Effector CD4-positive, alpha-beta T cell (primary cell): ENCODE measurements around the gene POLA1.
"Not testable (repeated sequence)": the region's sequence is repeated elsewhere in the genome, so short reads cannot be mapped to it uniquely, and the experiment has no call there.

Experiments used
- DNase-seq: peaks from one replicate; pipeline ENCODE4 v3.0.0-alpha.2; 2020

POLA1 gene

DNA sequence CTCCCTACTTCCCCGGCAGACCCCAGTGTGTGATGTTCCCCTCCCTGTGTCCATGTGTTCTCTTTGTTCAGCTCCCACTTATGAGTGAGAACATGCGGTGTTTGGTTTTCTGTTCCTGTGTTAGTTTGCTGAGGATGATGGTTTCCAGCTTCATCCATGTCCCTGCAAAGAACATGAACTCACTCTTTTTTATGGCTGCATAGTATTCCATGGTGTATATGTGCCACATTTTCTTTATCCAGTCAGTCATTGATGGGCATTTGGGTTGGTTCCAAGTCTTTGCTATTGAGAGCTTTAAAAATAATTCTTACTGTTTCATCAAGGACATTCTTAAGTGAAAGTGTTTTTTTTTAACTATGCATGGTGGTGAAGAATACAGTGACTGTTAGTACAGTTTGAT is 126.1 kb downstream of the POLA1 start:
- DNase-seq, result not testable (repeated sequence)

DNA sequence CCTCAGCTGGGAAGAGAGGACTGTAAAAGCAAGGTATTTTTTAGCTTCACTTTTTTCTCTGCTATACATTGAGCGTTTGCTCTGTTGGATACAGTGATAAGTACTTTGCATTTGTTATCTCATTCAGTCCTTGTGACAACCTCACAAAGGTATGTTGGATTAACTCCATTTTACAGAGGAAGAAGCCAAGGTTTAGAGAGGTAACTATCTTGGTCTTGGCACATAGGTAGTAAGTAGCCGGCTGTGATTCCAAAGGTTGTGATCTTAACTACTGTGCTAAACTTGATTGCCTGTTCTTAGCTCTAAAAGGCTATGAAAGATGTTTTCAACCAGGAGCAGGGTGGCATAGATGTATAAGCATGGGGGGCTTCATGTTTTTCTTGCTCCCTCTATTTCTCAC is 134.4 kb downstream of the POLA1 start:
- no peak for DNase-seq

DNA sequence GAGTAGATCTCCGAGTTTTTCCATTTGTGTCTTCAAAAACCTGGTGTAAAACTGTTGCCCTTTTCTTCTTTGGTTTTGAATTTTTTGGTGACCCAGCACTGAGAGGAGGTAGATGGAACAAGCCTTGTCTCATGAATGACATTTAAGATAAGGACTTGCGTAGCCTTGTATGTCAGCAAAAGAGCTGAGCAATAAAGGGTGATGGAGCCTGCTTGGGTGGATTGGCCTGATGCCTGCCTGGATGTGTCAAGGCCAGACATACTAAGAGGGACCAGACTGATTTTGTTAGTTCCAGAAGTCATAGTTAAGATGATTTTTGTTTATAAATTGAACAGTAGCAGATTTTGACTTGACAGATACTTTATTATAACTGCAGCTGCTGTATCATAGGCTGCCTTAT is 134.9 kb downstream of the POLA1 start:
- no peak for DNase-seq

DNA sequence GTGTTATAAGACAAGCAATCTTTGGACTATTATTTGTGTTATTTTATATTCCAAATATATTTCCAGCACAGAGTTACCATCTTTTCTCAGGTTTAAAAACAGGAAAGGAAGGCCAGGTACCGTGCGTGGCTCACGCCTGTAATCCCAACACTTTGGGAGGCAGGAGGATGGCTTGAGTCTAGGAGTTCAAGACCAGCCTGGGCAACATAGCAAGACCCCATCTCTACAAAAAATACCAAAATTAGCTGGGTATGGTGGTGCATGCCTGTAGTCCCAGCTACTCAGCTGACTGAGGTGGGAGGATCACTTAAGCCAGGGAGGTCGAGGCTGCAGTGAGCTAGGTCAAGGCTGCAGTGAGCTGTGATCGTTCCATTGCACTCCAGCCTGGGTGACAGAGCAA is 140.0 kb downstream of the POLA1 start:
- no peak for DNase-seq

DNA sequence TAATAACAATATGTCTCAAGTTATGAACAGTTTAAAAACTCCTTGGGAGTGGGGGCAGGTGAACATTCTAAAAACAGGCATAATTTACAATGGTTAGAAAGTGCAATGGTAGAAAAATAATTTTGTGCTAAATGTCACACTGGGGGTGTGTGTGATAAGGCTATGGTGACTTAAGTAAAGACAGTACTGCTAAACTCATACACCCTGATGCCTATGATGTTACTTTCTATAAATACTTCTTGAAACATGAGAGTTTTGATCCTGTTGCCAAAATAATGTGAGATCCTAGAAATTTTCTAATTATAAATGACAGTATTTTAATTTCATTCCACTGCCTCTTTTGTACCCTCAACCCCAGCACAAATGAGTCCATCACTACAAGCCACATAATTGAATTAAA is 144.2 kb downstream of the POLA1 start:
- no peak for DNase-seq

DNA sequence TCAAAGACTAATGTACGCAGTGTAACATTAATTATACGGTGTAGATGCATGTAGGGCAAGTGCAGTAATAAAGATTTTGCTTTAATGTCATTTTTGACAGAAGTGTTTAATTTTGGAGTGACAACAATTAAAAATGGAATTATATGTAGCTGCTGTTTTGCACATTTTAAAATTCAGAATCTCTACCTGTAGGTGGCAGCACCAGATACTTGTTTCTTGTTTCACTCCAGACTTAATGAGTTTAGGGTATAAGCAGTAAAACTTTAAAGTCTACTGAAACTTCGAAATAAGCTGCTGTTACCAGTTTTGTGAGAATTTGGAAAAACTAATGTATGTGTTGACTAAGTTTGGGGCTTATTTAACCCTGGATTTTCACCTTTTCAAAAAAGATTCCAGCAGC is 144.9 kb downstream of the POLA1 start:
- DNase-seq, result peak; percentile 3

DNA sequence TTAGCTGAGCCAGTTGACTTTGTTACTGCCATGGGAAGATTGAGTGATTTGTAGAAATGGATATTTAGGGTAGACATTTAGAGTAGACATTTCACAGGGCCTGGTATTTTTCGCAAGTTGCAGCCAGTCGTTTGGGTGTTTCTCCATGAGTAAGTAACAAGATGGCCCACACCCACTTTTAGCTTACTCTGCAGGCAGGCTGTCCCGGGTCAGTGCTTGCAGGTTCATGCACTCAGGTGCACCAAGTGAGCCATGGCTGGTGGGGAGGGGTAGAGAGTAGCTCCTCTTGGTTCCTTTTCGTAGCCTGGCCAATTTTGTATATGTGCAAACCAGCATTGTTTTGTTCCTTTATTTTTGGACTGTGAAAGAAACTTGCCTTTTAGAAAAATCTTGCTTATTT is 145.6 kb downstream of the POLA1 start:
- no peak for DNase-seq

DNA sequence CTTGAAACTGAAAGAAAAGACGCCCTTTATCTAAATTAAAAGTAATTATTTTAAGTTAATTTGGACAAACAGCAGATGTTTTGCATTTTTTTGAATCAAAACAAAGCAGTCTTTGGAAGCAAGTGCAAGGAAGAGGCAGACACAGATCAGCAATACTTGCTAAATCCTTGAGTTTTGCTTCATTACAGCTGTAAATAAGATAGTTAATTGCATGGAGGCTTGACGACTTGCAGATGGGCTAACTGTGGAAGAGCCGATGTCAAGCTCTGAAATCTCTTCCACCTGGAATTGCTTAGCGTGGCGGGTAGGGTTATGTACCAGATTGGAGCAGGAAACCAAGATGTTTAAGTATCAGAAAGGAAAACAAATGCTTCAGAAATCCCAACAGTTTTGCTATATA is 148.8 kb downstream of the POLA1 start:
- no peak for DNase-seq

DNA sequence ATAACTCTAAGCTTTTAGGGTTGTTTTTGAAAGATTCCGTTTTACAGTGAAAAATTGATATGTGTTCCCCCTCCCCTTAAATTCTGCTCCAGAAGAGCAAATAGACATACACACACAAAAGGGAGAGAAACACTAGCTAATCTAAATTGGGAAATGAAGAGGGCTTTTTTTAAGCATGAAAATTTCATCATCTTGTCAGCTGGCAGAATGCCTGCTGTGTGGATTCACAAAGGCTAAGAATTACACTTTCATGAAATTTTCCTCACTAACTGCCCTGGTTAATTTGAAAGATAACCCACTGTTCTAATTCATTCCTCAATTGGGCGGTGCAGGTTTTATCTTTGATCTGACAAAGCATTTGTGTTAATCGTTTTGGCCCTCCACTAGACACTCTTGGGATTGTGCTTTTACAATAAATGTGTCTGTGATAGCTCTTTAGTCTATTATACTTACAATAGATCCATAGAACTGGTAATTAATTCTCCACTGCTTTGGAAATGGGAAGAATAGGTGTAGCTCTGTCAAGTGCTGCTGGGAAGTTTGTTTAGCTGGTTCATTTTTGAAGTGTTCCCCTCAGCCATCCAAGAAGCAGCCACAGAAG is 152.9 kb downstream of the POLA1 start:
- no peak for DNase-seq

DNA sequence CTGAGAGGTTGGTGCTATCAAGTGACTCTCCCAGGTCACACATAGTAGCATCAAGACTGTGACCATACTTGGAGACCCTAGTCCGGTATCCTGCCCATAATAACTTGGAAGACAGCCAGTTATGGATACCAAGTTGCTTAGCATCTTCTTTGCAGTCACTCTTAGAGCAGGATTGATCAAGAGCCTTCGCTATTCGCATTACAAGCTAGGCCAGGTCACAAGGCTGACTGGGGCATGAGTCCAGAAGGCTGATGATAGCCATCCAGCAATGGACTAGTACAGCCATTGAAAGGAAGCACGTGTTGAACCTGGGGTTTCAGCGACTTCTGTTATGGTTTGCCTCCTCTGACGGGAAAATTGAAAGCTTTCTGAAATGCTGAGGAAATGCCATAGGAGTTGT is 157.6 kb downstream of the POLA1 start:
- DNase-seq, result no peak

DNA sequence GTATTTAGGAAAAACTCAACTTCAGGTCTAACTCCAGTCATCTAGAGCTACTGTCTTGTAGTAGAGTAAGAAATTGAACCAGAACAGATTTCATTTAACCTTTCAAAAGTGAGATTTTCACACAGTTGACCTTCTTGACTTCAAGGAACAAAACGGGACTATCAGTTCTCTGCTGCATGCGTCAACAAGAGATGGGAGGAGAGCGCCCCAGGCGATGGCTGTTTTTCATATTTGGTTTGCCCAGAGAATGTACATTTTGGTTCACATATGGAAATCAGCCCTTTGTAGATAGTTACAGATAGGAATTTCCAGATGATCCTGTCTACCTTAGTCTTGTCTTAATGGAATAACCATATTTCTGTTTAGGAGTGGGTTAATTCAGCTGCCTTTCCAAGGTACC is 158.1 kb downstream of the POLA1 start:
- DNase-seq, result no peak

DNA sequence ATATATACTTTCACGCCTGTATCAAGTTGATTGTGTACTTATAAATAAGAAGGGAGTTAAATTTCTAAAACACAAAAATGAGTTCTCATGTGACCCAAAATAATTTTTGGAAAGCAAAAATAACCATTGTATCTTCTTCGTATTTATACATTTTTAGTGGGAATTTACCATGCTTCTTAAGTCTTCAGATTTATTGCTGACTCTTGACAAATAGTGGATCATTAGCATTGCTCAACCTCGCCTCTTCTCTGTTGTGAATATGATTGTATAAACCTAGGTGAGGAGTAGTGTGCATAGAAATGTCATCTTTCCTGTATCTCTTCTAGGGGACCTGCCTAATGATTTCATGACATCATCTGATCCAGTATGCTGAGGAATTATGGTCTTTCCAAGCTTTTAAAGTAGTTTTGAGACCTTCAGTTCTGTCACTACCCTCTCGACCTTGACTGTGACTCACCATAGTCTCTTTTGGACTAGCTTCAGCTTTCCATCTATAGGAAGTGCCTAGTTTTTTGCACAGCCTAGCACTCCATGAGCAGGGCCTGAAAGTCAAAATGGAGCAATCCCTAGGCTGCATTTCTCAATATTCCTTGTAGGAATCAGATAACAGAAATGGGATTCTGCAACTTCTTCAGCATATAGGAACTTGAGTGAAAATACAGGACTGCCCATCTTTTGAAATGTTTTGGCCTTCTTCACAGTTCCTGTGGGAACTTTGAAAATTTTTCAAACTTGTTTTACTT is 164.5 kb downstream of the POLA1 start:
- no peak for DNase-seq

DNA sequence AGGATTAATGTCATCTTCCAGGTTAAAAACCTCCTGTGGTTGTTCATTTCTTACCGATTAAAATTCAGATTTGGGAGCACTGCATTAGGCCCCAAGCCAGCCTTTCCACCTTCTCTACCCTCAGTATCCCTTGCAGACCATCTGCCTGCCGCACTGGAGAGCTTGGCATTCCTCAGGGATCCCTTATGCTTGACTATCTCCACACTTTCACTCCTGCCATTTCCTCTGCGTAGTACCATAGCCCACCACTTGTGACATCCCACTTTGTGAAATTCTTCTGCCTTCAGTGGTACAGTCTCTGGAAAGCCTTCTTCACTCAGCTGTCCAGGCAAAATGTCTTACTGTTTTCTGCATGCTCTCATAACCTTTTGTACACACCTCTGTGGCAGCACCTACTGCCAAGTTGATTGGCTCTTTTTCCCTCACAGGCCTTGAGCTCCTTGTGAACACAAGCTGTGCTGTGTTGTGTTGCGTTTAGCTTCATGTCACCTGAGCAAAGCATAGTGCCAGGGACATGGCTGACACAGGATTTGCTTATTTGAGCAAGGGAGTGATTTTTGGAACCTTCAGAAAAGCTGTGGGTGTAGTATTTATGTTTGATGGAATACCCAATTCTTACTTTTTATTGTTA is 165.6 kb downstream of the POLA1 start:
- no peak for DNase-seq

DNA sequence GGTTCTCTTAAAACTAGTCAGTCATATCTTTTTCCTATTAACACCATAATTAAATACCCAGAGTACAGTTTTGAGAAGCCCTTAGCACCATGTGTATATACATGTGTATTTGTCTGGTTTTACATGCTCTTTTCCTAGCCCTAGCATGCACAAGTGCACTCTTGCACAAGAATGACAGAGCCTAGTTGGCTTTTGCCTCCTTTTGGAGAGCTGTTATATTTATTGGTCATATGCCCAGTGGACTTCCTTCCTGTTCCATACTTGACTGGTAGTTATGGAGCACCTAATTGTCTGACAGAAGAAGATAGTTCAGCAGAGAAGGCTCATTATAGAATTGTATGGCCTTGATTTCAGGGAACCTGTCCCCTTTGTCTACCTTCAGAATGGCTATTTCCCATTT is 166.4 kb downstream of the POLA1 start:
- DNase-seq, result no peak

DNA sequence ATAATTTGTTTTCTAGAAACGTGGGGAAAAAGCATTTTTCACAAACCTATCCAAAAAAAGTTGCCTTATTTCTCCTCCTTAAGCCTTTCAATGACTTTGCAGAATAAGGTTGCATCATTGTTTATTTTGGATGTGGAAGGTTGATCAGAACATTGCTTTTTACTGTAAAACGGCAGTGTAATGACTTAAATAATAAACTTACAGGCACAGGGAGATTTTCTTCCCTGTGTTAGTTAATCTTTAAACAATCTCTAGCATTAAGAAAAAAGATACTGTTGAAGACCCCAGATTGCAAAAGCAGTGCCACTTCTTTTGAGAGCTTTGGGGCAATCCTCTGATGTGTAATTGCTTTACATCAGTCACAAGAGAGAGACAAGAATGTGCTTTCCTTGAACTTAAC is 168.6 kb downstream of the POLA1 start:
- DNase-seq, result no peak

DNA sequence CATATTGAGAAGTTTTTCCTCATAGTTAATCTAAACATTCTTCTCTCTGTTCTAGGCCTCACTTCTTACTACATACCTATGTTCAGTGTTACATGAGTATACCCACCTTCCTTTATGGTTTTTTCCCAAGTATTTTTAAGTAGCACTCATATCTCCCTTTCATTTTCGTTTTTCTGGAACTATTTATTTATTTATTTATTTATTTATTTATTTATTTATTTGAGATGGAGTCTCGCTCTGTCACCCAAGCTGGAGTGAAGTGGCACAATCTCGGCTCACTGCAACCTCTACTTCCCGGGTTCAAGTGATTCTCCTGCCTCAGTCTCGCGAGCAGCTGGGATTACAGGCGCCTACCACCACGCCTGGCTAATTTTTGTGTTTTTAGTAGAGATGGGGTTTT is 170.1 kb downstream of the POLA1 start:
- DNase-seq, result not testable (repeated sequence)

DNA sequence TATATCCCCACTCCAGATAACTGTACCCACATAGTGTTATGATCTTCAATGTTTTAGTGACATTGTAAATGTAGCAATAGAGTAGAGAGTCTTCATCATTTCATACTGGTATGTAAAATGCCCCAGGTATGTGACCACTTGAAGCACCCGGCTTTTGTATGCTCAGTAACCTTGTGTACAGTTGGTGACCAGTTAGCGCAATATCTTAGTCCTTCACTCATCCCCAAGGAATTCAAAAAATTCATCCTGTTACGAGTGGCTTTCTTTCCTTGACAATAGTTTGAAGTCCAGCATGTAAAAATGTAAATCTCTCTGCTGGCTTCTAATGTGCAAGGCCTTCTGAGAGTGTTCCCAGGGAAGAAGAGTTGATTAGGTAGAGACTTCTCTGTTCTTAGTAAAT is 176.4 kb downstream of the POLA1 start:
- DNase-seq, result no peak

DNA sequence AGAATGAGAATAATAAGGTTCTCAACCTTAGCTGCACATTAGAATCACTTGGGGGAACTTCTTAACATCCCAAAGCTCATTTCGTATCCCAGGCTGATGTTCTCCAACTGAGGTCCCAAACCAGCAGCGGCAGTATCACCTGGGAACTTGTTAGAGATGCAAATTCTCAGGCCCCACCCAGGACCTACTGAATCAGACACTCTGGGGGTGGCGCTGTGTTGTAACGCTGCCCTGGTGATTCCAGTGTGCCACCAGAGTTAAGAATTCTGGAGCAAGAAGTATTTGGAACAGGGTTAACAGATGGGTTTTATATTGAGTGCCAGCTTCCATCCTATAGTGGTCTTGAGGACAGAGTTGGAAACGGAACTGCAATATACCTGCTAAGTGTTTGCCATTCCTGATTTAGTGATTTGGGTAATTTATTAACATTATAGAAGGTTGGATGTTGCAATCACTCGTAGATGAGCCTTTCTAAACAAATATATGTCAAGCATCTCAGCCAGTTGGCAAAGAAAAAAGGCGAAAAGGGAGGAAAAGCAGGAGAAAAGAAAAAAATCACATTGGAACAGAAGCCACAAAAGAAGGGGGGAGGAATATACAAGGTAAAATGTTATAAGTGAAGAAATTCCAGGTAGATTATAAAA is 181.0 kb downstream of the POLA1 start:
- DNase-seq, result no peak

DNA sequence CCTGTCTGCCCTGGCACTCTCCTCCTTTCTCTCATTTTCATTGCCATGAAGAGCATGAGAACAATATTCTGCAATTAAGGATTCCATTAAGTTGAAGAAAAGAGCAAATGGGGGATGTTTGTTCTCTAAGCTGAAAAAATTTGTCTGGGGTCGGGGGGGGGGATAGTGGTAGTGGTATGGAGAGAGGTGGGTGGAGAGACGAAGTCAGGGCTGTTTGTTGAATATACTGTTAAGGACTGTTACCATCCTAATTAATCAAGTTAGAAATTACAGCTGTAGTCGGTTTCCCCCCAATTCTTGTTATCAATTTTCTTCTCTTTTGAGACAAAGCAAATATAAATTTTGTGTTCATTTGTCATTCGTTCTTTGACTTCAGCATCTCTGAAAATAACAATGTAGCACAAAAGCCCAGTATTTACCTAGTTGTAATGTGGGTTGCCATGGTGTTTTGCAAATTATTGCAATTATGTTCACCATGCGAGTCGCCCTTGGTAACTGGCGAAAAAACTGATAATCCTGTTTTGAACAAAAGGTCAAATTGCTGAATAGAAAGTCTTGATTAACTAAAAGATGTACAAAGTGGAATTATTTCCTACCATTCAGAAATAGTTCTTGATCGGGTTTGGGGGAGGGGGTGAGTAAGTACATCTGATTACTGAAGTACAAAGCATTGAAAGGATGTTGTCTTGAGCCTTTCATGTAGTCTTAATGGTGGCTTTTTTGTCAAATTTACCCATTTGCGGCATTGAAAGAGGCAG is 183.0 kb downstream of the POLA1 start:
- no peak for DNase-seq

DNA sequence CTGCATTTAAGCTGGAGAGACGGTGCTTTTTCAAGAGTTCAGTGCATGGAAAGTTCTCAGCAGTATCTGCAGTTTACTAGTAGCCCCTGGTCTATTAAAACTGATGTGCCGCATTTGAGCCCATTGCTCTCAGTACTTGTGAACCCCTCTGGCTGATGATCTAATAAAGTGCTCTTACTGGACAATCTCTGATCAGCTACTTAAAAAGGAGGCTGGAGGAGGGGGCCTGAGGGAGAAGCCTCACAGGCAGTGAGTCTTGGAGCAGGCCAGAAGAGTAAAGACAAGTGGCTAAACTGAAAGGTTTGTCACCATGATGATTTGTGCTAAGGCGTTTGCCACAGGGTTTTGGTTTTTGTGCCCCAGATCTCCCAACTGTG is 183.6 kb downstream of the POLA1 start:
- DNase-seq, result no peak

DNA sequence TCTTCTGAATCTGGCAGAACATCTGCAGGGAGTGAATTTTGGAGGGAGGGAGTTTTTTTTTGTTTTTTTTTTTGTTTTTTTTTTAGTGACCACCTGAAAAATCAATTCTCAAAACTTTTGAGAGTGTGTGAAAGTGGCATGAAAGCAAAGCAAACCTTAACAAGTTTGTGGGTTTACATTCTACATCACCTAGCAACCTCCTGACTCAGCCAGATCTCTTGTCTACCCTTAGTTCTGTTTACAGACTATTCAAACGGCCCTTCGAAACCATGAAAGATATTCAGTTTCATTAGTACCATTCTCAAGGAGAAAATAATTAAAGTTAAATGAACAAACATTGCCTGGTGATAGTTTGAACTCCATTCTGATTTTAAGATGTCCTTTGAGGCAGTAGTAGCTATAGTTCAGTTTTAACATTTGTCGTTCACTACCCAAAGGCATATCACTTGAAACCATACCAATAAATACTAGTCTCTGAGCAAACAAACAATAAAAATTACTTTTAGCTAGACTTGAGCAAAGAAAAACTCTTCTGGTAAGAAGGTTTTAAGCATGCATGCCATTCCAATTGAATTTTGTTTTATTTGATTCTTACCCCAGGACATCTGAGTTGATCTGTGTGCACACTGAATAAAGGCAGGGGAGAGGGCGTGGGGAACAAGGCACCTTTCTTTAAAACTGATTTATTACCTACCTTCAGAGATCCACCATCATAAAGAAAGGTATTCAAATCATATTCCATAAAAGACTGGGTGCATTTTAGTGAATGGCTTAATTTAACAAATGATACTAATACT is 184.3 kb downstream of the POLA1 start:
- no peak for DNase-seq

DNA sequence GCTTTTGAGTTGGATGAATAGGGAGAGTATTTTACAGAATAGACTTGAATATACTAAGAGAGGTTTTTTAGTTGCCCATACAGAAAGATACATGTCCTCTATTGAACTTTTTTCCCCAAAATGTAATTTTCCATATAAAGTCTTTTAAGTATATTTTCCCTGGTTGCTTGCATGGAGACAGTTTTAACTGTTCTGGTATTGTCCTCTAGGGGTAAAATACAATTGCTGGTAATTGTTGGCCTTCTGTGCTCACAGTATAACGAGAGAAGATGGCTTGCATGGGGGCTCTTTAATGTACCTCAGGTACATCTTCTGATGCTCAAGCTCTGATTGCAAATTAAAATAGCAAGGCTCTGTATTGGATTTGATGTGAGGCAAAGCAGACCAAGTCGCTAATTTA is 186.0 kb downstream of the POLA1 start:
- DNase-seq, result no peak
